ENCODE data around the gene RAB24.
"Not testable (repeated sequence)": the region's sequence is repeated elsewhere in the genome, so short reads cannot be mapped to it uniquely, and the experiment has no call there.

The RAB24 gene

GRCh38 chr5:177303121-177303924 is at the start of gene RAB24, which contains the start of gene PRELID1:
RAB24 (minus strand) TSS chr5:177303719; CDS start chr5:177303288, 431 bp downstream.
PRELID1 (plus strand) TSS chr5:177303799; CDS start chr5:177303986, 187 bp downstream.
- DNase-seq = peak; percentile 69

GRCh38 chr5:177353093-177353492 is 49.6 kb upstream of the RAB24 start:
- no peak for DNase-seq

- peak; percentile 80 for DNase-seq
Measured at GRCh38 chr5:177351392-177352329, 48.1 kb upstream of the RAB24 start, which contains the start of gene LMAN2. LMAN2 (minus strand) TSS chr5:177351668; CDS start chr5:177351647, 21 bp downstream.

GRCh38 chr5:177350776-177351391 is 47.4 kb upstream of the RAB24 start:
- no peak for DNase-seq

GRCh38 chr5:177349762-177350161 is 46.2 kb upstream of the RAB24 start:
- no peak for DNase-seq

- DNase-seq = no peak
Measured at GRCh38 chr5:177349362-177349647, 45.8 kb upstream of the RAB24 start.

GRCh38 chr5:177347699-177348098 is 44.2 kb upstream of the RAB24 start:
- DNase-seq = no peak

- no peak for DNase-seq
Measured at GRCh38 chr5:177346820-177347219, 43.3 kb upstream of the RAB24 start.

- DNase-seq = no peak
Measured at GRCh38 chr5:177344891-177345290, 41.4 kb upstream of the RAB24 start.

GRCh38 chr5:177343777-177344176 is 40.3 kb upstream of the RAB24 start:
- no peak for DNase-seq

GRCh38 chr5:177343000-177343399 is 39.5 kb upstream of the RAB24 start:
- DNase-seq = not testable (repeated sequence)

- no peak for DNase-seq
Measured at GRCh38 chr5:177339107-177339638, 35.7 kb upstream of the RAB24 start.

GRCh38 chr5:177338251-177339106 is 35.0 kb upstream of the RAB24 start:
- DNase-seq = no peak

GRCh38 chr5:177336603-177337494 is 33.3 kb upstream of the RAB24 start:
- no peak for DNase-seq

GRCh38 chr5:177336112-177336511 is 32.6 kb upstream of the RAB24 start:
- no peak for DNase-seq

- DNase-seq = no peak
Measured at GRCh38 chr5:177335701-177336065, 32.2 kb upstream of the RAB24 start.

GRCh38 chr5:177334781-177335700 is 31.5 kb upstream of the RAB24 start:
- no peak for DNase-seq

- no peak for DNase-seq
Measured at GRCh38 chr5:177334155-177334551, 30.6 kb upstream of the RAB24 start.

- DNase-seq = no peak
Measured at GRCh38 chr5:177333420-177334154, 30.1 kb upstream of the RAB24 start.

Measured in NCI-H1105 treated with DMSO at 0.1 percent for 48 hours (cell line).